ENCODE data around the gene SMARCA2. TPM values are rescaled to one million over a fixed set of nuclear protein-coding genes. Genes with fewer than 3 reads are reported as not detected.

SMARCA2 gene
- total and polyA plus RNA-seq, 9 donors = 108 to 404 (median 199) TPM

GRCh38 chr9:2028888-2029287, 13.7 kb downstream of the SMARCA2 start:
- Histone ChIP-seq H3K4me1 (ENCODE audit: insufficient read depth) (peaks cover 14% of the 10 kb centered on the region), H3K4me3 (no peak overlapping the region), H3K9me3 (no peaks in the 10 kb centered on the region), H3K27me3 (no peaks in the 10 kb centered on the region), H3K27ac (no peak overlapping the region), H3K36me3 (no peaks in the 10 kb centered on the region)
- no peak for DNase-seq
- intact Hi-C loops (cut with DNase I) = no loop called here
- TF ChIP-seq EP300 (IDR thresholded peaks at IDR 0.05) = no peak
- 88 to 98% (median 91%) methylated on average over 7 of the region's 7 CpGs for WGBS, 3 donors

GRCh38 chr9:2029666-2030170, 14.6 kb downstream of the SMARCA2 start:
- H3K27ac ChIP-seq = no peak overlapping the region
- TF ChIP-seq POLR2A (IDR thresholded peaks at IDR 0.05) = no peak
- no peak for TF ChIP-seq CTCF (IDR thresholded peaks at IDR 0.05)
- no peak for TF ChIP-seq EP300 (IDR thresholded peaks at IDR 0.05)
- intact Hi-C loops (cut with DNase I) = no loop called here
- H3K36me3 ChIP-seq = no peaks in the 10 kb centered on the region
- H3K4me1 ChIP-seq (ENCODE audit: insufficient read depth) = peaks cover 8% of the 10 kb centered on the region
- 25 to 42% (median 28%) methylated on average over 2 of the region's 2 CpGs for WGBS, 3 donors
- DNase-seq = no peak
- no peak overlapping the region for H3K4me3 ChIP-seq
- no peaks in the 10 kb centered on the region for H3K27me3 ChIP-seq
- no peaks in the 10 kb centered on the region for H3K9me3 ChIP-seq

GRCh38 chr9:2032234-2032633, 17.1 kb downstream of the SMARCA2 start:
- H3K4me1 ChIP-seq (ENCODE audit: insufficient read depth) = peaks cover 5% of the 10 kb centered on the region
- H3K27ac ChIP-seq = no peak overlapping the region
- no peaks in the 10 kb centered on the region for H3K9me3 ChIP-seq
- H3K27me3 ChIP-seq = no peaks in the 10 kb centered on the region
- TF ChIP-seq POLR2A (IDR thresholded peaks at IDR 0.05) = no peak
- no peak for TF ChIP-seq EP300 (IDR thresholded peaks at IDR 0.05)
- TF ChIP-seq CTCF (IDR thresholded peaks at IDR 0.05) = no peak
- no peaks in the 10 kb centered on the region for H3K36me3 ChIP-seq
- intact Hi-C loops (cut with DNase I) = no loop called here
- 24 to 34% (median 31%) methylated on average over 5 of the region's 5 CpGs for WGBS, 3 donors
- no peak for DNase-seq
- no peak overlapping the region for H3K4me3 ChIP-seq

DNA sequence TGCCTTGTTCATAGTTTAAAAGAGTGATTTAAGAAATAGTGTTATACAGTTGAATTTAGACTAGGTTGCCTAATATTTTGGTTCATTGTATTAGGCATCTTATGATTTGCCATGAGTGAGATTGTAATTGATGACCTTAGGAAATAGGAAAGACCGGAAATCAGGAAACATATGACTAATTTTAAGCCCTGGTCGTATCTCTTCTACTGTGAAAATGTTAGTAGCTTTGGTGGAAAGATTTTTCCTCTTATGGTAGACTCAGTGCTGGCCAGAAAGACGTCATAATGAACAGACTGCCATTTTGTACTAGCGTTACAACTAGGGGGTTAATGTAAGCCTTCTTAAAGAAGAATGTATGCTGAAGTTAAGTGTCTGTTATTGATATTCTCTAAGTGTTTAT, 21.7 kb downstream of the SMARCA2 start:
- no peaks in the 10 kb centered on the region for H3K9me3 ChIP-seq
- WGBS, 3 donors = 87 to 96% (median 92%) methylated on average over 4 of the region's 4 CpGs
- H3K27ac ChIP-seq = no peak overlapping the region
- intact Hi-C loops (cut with DNase I) = no loop called here
- TF ChIP-seq EP300 (IDR thresholded peaks at IDR 0.05) = no peak
- no peak for TF ChIP-seq CTCF (IDR thresholded peaks at IDR 0.05)
- TF ChIP-seq POLR2A (IDR thresholded peaks at IDR 0.05) = no peak
- H3K4me3 ChIP-seq = no peak overlapping the region
- no peaks in the 10 kb centered on the region for H3K27me3 ChIP-seq
- peaks cover 5% of the 10 kb centered on the region for H3K4me1 ChIP-seq (ENCODE audit: insufficient read depth)
- no peaks in the 10 kb centered on the region for H3K36me3 ChIP-seq
- no peak for DNase-seq

DNA sequence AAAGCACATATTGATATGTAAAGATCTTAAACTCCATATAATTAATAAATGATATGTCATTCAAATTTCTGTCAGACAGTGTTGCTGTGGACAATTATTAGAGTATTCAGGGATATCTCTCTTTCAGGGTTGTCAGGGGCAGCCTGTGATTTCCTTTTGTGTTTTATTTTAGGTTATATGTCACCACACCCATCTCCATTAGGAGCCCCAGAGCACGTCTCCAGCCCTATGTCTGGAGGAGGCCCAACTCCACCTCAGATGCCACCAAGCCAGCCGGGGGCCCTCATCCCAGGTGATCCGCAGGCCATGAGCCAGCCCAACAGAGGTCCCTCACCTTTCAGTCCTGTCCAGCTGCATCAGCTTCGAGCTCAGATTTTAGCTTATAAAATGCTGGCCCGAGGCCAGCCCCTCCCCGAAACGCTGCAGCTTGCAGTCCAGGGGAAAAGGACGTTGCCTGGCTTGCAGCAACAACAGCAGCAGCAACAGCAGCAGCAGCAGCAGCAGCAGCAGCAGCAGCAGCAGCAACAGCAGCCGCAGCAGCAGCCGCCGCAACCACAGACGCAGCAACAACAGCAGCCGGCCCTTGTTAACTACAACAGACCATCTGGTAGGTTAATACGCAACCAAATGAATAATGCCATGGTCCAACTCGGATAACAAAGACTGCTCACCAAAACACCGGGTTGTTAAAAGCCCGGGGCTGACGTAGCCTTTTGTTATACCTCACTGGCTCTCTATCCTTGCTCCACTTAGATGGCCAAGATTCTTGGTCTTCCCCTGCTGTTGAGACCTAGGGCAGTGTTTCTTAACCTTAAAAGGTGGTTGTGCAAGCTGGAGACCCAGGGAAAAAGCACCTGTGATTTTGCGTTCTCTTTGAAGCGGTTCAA, 24.4 kb downstream of the SMARCA2 start:
- DNase-seq = peak; percentile 39 to 68 (median 47)
- H3K4me3 ChIP-seq = no peak overlapping the region
- H3K36me3 ChIP-seq = no peaks in the 10 kb centered on the region
- intact Hi-C loops (cut with DNase I) = loop anchor here in 1 of 4 donors (10.0 kb wide), 1 partner anchor 95 kb away; no protein-coding TSS in a partner anchor
- H3K9me3 ChIP-seq = no peaks in the 10 kb centered on the region
- WGBS, 3 donors = 21 to 38% (median 24%) methylated on average over 20 of the region's 20 CpGs
- peaks cover 5% of the 10 kb centered on the region for H3K4me1 ChIP-seq (ENCODE audit: insufficient read depth)
- no peak for TF ChIP-seq CTCF (IDR thresholded peaks at IDR 0.05)
- TF ChIP-seq EP300 (IDR thresholded peaks at IDR 0.05) = no peak
- no peak for TF ChIP-seq POLR2A (IDR thresholded peaks at IDR 0.05)
- no peaks in the 10 kb centered on the region for H3K27me3 ChIP-seq
- no peak overlapping the region for H3K27ac ChIP-seq
